Right cardiac atrium (tissue), 5 donors: ENCODE results near the gene TST. TPM values are rescaled to one million over a fixed set of nuclear protein-coding genes. Genes with fewer than 3 reads are reported as not detected.

Source experiments
- ATAC-seq, 2 donors: fragments of 200-7000 bp; cut with Tn5 transposase; one replicate each; pipeline versions ENCODE4 v1.8.0 to v1.9.1; 2020; ENCODE audit warnings: moderate library complexity in 2 of 2, mild to moderate bottlenecking in 1 of 2
- DNase-seq, 3 donors: peaks; one replicate each; pipeline ENCODE4 v3.0.0-alpha.2; 2020
- H3K27ac ChIP-seq: one replicate; pipeline ENCODE4 v1.5.1; 2013; ENCODE audit warnings: mild to moderate bottlenecking, low read length, control low read depth, moderate library complexity
- H3K27me3 ChIP-seq: one replicate; pipeline ENCODE4 v1.6.1; 2013; ENCODE audit not compliant: control insufficient read depth, insufficient read depth
- H3K4me1 ChIP-seq: one replicate; pipeline ENCODE4 v1.6.1; 2013; ENCODE audit warnings: low read length; ENCODE audit not compliant: control insufficient read depth, insufficient read depth
- H3K4me3 ChIP-seq: one replicate; pipeline ENCODE4 v1.5.1; 2013; ENCODE audit warnings: low read length, control low read depth
- H3K9me3 ChIP-seq: one replicate; pipeline ENCODE4 v1.6.1; 2013; ENCODE audit warnings: low read length; ENCODE audit not compliant: control insufficient read depth
- whole genome bisulfite sequencing: extraction: QIAGEN DNeasy Blood & Tissue Kit; methylation state at CpG from one replicate; pipeline ENCODE4 v1.1.7; 2013; 5-methylcytosine and 5-hydroxymethylcytosine counted together
- intact Hi-C, 4 donors: fragments of 100-400 bp; cut with DNase I; formaldehyde crosslinking; loops; one replicate each; pipeline versions ENCODE4 v1.11.0 to v1.14.0; 2022 to 2023
- polyA plus RNA-seq: library from polyadenylated mRNA; stranded (reverse); fragments of 200-250 nt; gene quantifications from one replicate; pipeline ENCODE4 v1.2.3, GENCODE V29; 2013
- total RNA-seq, 4 donors: library from RNA; stranded (reverse); fragmentation: NEBNext Ultra II Directional; extraction: Animal tissue kit (Norgen Biotek cat#: 25700); gene quantifications; one replicate each; pipeline ENCODE4 v1.2.1, GENCODE V29; 2021
- donor health status: healthy with polysubstance abuse.
- donor health status: DM: no; HTN: yes; CAD: no.
- donor health status: DM: no; HTN: no; CAD: no.
- donor health status: DM: no; HTN: yes; CAD: no; lungs with severe emphysema.
- donor health status: DM: yes; HTN: yes; CAD: no.

The TST gene
- total and polyA plus RNA-seq, 5 donors = 31.7 to 67.9 (median 36.7) TPM

DNA sequence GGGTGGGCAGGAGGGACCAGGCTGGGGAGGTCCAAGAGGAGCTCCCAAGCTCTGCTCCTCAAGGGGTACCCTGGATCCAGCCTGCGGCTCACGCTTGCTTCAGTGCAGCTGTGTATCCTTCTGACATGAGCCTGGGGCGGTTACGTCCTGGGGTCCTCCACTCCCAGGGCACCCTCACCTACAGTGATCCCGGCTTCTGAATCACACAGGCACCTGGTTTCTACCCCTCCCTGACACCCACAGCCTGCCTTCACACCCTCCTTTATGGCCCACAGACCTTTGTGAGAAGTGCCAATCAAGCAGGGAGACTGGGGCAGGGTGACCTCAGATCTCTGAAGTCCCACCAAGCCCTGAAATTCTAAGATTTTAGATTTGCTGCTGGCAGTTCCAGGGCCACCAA is 1.8 kb upstream of the TST start:
- Histone ChIP-seq H3K27ac (no peak overlapping the region), H3K4me3 (no peak overlapping the region), H3K27me3 (no peaks in the 10 kb centered on the region), H3K9me3 (no peaks in the 10 kb centered on the region), H3K4me1 (peaks cover 22% of the 10 kb centered on the region)
- no peak for ATAC-seq
- DNase-seq = no peak
- intact Hi-C loops = no loop called here
- 96% methylated on average over 5 of the region's 5 CpGs for WGBS

DNA sequence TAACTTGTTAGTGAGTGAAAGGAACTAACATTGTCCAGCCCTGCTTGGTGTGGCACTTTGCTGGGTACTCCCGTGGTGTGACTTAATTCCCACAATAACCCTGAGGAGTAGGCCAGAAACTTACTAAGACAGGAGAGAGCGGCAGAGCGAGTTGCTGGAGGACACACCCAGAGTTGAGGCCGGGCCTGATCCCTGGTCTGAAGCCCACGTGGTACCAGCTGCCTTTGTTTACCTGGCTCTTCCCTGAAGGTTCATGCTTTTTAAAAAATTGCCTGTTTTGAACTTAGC is 889 bp upstream of the TST start:
- ATAC-seq = peak; percentile 20 to 43
- Histone ChIP-seq H3K9me3 (no peaks in the 10 kb centered on the region), H3K27me3 (no peaks in the 10 kb centered on the region), H3K27ac (peak overlapping the region; percentile 97), H3K4me1 (peaks cover 24% of the 10 kb centered on the region), H3K4me3 (peak overlapping the region; percentile 69)
- DNase-seq = peak in 1 of 3 donors; percentile 68
- intact Hi-C loops = no loop called here
- WGBS = 1% methylated on average over 5 of the region's 5 CpGs

DNA sequence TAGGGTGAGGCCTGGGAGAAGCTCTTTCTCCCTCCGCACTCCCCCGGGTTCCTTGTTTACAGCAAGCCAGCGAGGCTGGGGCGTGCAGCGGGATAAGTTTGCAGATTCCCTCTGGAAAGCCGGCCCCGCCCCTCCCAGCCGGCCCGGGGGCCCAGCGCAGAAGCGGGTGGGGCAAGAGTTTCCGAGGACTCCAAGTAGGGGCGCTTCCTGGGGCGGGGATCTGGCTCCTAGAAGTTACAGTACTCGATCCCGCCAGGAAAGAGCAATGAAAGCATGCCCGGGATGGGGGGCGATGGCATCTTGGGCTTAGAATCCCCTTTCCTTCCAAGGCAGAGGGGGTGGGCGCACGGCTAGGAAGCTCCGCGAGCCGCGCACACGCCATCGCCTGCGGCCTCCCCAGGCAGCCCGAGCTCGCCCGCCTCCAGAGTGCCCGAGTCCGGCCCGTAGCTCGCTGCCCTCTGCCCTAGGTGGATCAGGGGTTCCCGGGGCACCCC is 385 bp downstream of the TST start:
- intact Hi-C loops = no loop called here
- under 1% methylated on average over 35 of the region's 35 CpGs for WGBS
- Histone ChIP-seq H3K4me3 (peak overlapping the region; percentile 69), H3K27me3 (no peaks in the 10 kb centered on the region), H3K4me1 (peaks cover 24% of the 10 kb centered on the region), H3K9me3 (no peaks in the 10 kb centered on the region), H3K27ac (peak overlapping the region; percentile 97)
- DNase-seq = peak; percentile 81 to 93 (median 91)
- peak; percentile 50 to 61 for ATAC-seq

DNA sequence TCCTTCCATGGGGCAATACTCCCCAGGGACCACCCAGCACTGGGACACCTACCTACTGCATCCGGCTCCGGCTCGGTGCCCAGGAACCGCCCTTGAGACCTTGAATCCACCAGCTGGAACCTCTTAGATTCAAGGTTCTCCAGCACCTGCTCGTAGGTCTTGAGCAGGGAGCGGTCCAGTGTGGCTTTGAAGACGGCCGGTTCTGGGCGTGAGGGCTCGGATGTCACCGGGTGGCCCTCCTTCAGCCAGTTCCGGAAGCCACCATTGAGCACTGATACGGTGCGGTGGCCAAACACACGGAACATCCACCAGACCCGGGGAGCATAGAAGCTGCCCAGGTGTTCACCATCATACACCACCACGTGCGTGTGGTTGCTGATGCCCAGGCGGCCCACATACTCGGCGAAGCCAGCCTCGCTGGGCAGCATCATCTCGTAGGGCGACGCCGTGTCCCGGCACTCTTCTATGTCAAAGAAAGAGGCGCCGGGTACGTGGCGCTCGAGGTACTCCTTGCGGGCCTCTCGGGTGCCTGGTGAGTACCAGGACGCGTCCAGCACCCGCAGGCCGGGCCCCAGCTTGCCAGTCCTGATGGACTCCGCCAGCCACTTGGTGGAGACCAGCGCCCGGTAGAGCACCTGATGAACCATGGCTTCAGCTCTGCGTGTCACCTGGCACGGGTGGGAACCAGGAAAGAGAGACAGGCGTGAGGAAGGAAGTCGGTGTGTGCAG is 997 bp downstream of the TST start:
- Histone ChIP-seq H3K9me3 (no peaks in the 10 kb centered on the region), H3K27me3 (no peaks in the 10 kb centered on the region), H3K4me3 (peak overlapping the region; percentile 69), H3K27ac (peak overlapping the region; percentile 97), H3K4me1 (peaks cover 24% of the 10 kb centered on the region)
- DNase-seq (peak in 2 of 3 donors; percentile 53 to 62), ATAC-seq (no peak)
- intact Hi-C loops = no loop called here
- WGBS = 70% methylated on average over 45 of the region's 45 CpGs

GRCh38 chr22:37017356-37017755 is 1.9 kb downstream of the TST start:
- ATAC-seq (no peak), DNase-seq (peak in 1 of 3 donors; percentile 59)
- WGBS = 74% methylated on average over 10 of the region's 10 CpGs
- H3K27ac ChIP-seq = no peak overlapping the region
- no peaks in the 10 kb centered on the region for H3K27me3 ChIP-seq
- H3K9me3 ChIP-seq = no peaks in the 10 kb centered on the region
- H3K4me1 ChIP-seq = peaks cover 21% of the 10 kb centered on the region
- intact Hi-C loops = no loop called here
- no peak overlapping the region for H3K4me3 ChIP-seq

DNA sequence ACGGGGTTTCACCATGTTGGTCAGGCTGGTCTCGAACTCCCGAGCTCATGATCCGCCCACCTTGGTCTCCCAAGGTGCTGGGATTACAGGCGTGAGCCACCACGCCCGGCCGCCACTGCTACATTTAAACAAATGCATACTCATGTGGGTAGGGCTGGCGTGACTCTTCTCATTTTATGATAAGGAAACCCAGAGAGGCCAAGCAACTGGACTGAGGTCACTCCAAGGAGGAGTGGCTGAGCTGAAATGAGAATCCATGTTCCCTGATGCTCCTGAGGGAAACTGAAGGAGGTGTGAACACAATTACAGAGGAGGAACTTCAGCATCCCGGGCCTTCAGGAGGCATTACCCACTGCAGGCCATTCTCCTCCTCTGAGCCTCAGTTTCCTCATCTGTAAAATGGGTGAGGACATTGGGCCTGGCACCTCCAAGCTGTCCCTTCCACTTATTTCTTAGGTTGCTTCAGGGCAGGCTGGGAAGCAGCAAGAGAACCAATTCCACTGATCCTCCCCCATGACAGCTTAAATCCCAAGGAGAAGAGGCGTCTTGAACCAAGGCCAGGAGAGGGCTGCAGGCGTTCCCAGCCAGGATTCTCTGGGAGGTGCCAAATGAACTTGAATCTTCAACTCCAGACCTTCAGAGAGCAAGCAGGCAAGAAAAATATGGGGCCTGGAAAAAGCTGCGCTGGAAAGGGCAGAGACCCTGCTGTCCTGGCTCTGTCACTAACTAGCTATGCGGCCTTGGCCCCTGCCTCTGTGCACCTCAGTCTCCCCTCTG is 2.9 kb downstream of the TST start:
- H3K4me3 ChIP-seq = no peak overlapping the region
- intact Hi-C loops = no loop called here
- H3K4me1 ChIP-seq = peaks cover 23% of the 10 kb centered on the region
- no peak overlapping the region for H3K27ac ChIP-seq
- H3K9me3 ChIP-seq = no peaks in the 10 kb centered on the region
- DNase-seq (peak in 1 of 3 donors; percentile 28), ATAC-seq (no peak)
- whole genome bisulfite sequencing = 86% methylated on average over 14 of the region's 14 CpGs
- H3K27me3 ChIP-seq = no peaks in the 10 kb centered on the region

- Histone ChIP-seq H3K4me3 (no peak overlapping the region), H3K4me1 (peaks cover 23% of the 10 kb centered on the region), H3K27ac (no peak overlapping the region), H3K27me3 (no peaks in the 10 kb centered on the region), H3K9me3 (no peaks in the 10 kb centered on the region)
- WGBS = 82% methylated on average over 4 of the region's 4 CpGs
- ATAC-seq (no peak), DNase-seq (no peak)
- intact Hi-C loops = no loop called here
These were observed 3.7 kb downstream of the TST start for GRCh38 chr22:37015587-37015878.

DNA sequence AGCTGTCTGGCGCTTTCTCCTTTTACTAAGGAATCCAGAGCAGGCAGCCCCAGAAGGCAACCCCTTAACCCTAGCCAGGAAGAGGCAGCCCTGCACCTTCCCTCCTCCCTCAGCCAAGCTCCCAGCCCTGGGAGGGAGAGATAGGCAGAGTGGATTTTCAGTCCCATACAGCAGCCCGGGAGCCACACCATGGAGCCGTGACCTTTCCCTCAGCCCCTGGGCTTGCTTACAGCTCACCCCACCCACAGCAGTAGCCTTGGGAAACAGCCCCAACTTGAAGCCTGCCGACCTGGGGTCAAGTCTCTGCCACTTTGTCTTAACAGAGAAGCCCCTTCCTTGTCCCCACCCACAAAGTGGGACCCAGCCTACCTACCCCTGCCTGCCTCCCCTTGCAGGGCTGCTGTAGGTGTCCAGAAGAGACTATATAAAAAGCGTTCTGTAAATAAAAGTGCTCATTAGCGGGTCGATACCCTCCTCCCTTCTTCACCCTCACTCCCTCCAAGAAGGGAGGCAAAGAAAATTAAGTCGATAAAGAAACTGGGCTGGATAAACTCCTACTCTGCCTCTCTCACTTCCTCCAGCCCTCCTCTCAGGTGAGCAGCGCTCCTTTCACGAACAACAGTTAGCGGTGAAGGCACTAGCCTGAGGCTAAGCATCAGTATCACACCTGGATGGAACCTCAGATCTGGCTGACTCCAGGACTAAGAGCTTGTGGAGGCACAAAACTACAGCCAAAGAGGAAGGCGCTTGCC is 4.2 kb downstream of the TST start:
- intact Hi-C loops = no loop called here
- no peak overlapping the region for H3K4me3 ChIP-seq
- H3K27ac ChIP-seq = no peak overlapping the region
- no peaks in the 10 kb centered on the region for H3K9me3 ChIP-seq
- peaks cover 23% of the 10 kb centered on the region for H3K4me1 ChIP-seq
- DNase-seq (peak in 2 of 3 donors; percentile 51 to 62), ATAC-seq (peak in 1 of 2 donors; percentile 24)
- no peaks in the 10 kb centered on the region for H3K27me3 ChIP-seq
- 63% methylated on average over 12 of the region's 12 CpGs for WGBS

GRCh38 chr22:37014415-37014806 is 4.8 kb downstream of the TST start:
- H3K9me3 ChIP-seq = no peaks in the 10 kb centered on the region
- no peak overlapping the region for H3K4me3 ChIP-seq
- WGBS = 79% methylated on average over 4 of the region's 4 CpGs
- DNase-seq = peak in 1 of 3 donors; percentile 32
- intact Hi-C loops = no loop called here
- no peaks in the 10 kb centered on the region for H3K27me3 ChIP-seq
- no peak for ATAC-seq
- H3K4me1 ChIP-seq = peaks cover 23% of the 10 kb centered on the region
- no peak overlapping the region for H3K27ac ChIP-seq

- DNase-seq (no peak), ATAC-seq (no peak)
- 75% methylated on average over 10 of the region's 10 CpGs for WGBS
- H3K27me3 ChIP-seq = no peaks in the 10 kb centered on the region
- peaks cover 23% of the 10 kb centered on the region for H3K4me1 ChIP-seq
- H3K4me3 ChIP-seq = no peak overlapping the region
- H3K9me3 ChIP-seq = no peaks in the 10 kb centered on the region
- intact Hi-C loops = no loop called here
- H3K27ac ChIP-seq = no peak overlapping the region
These were observed 6.3 kb downstream of the TST start for GRCh38 chr22:37012956-37013355.
